Epithelial cell of proximal tubule (primary cell): ENCODE data around the gene ASPDH. TPM values are rescaled to one million over a fixed set of nuclear protein-coding genes. Genes with fewer than 3 reads are reported as not detected.
"Not testable (repeated sequence)": the region's sequence is repeated elsewhere in the genome, so short reads cannot be mapped to it uniquely, and the experiment has no call there.

Experiments used
- DNase-seq: peaks from one replicate; pipeline ENCODE4 v3.0.0-alpha.2; 2011; ENCODE audit warnings: low read depth
- H3K4me3 ChIP-seq: 2 replicates; pipeline ENCODE4 v1.5.1; 2011; ENCODE audit warnings: low read depth, mild to moderate bottlenecking, low read length
- total RNA-seq: library from RNA; depleted of rRNA; stranded (reverse); fragments of >200 nt; gene quantifications from 2 replicates; pipeline ENCODE4 v1.2.3, GENCODE V29; 2015
- TF ChIP-seq, protein P1 (sequence below): conservative IDR thresholded peaks from 2 replicates; pipeline ENCODE4 v1.5.1; 2012; ENCODE audit warnings: low read depth, mild to moderate bottlenecking, low read length

Gene ASPDH
- total RNA-seq, 1 donor from 2014 or later, result not detected

GRCh38 chr19:50535672-50536187 is 22.0 kb upstream of the ASPDH start:
- TF ChIP-seq, protein P1, sequence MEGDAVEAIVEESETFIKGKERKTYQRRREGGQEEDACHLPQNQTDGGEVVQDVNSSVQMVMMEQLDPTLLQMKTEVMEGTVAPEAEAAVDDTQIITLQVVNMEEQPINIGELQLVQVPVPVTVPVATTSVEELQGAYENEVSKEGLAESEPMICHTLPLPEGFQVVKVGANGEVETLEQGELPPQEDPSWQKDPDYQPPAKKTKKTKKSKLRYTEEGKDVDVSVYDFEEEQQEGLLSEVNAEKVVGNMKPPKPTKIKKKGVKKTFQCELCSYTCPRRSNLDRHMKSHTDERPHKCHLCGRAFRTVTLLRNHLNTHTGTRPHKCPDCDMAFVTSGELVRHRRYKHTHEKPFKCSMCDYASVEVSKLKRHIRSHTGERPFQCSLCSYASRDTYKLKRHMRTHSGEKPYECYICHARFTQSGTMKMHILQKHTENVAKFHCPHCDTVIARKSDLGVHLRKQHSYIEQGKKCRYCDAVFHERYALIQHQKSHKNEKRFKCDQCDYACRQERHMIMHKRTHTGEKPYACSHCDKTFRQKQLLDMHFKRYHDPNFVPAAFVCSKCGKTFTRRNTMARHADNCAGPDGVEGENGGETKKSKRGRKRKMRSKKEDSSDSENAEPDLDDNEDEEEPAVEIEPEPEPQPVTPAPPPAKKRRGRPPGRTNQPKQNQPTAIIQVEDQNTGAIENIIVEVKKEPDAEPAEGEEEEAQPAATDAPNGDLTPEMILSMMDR, result no peak
- no peak overlapping the region for H3K4me3 ChIP-seq
- DNase-seq, result no peak

GRCh38 chr19:50534478-50534877 is 20.8 kb upstream of the ASPDH start:
- DNase-seq, result no peak
- TF ChIP-seq, protein P1, result no peak
- H3K4me3 ChIP-seq, result no peak overlapping the region

DNA sequence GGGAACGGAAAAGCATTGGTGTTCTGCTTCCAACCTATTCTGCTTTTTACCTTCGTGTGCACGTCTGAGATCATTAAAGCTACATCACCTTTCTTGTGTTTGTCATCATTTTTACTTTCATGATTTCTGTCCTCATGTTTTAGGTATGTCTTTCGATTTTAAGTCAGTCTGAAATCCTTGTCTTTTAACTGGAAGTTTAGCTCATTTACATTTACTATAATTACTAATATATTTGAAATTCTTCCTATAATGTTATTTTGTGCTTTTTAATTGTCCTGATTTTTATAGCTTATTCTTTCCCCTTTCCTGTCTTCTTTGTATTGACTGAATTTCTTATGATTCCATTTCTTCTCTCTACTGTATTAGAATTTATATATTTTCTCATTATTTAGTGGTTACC is 19.2 kb upstream of the ASPDH start:
- no peak overlapping the region for H3K4me3 ChIP-seq
- TF ChIP-seq, protein P1, result no peak
- DNase-seq, result no peak

DNA sequence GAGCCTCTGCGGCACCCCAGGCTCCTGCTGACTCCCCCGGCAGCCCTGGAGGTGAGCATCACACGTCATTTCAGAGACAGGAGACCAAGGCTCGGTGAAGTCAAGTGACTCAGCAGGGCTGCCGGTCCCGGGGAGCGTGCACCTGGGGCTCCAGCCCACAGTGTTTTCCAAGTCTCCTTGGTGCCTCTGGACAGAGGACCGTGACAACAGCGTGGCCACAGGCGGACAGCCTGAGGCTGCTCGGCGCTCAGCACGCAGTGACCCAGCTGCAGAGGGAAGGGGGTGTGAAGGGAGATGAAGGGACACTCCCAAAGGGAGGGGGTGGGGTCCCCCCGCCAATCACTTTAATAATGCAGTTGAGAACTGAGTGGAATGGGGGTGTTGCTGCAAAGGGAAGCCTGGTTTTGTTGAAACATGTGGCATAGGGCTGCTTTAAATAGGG is 17.5 kb upstream of the ASPDH start:
- TF ChIP-seq, protein P1, result no peak
- DNase-seq, result no peak
- no peak overlapping the region for H3K4me3 ChIP-seq

- not testable (repeated sequence) for H3K4me3 ChIP-seq, DNase-seq
Measured at GRCh38 chr19:50528052-50528451, 14.3 kb upstream of the ASPDH start.

GRCh38 chr19:50522881-50523280 is 9.2 kb upstream of the ASPDH start:
- no peak for DNase-seq
- TF ChIP-seq, protein P1, result no peak
- no peak overlapping the region for H3K4me3 ChIP-seq

GRCh38 chr19:50520822-50521465 is 7.2 kb upstream of the ASPDH start:
- TF ChIP-seq, protein P1, result no peak
- H3K4me3 ChIP-seq, result no peak overlapping the region
- no peak for DNase-seq
